DOHH2 (cell line): ENCODE data around the gene TRPM2.

Experiments
- CTCF ChIP-seq: fragments of 200-600 bp; sonication (generic); IDR thresholded peaks from one replicate; pipeline ENCODE4 v1.5.1; 2014; ENCODE audit warnings: antibody characterized with exemption, mild to moderate bottlenecking, low read depth, low read length; ENCODE audit not compliant: poor library complexity, severe bottlenecking
- EZH2phosphoT487 ChIP-seq: fragments of 200-600 bp; sonication (generic); IDR thresholded peaks from 2 replicates; pipeline ENCODE4 v1.6.1; 2017; ENCODE audit warnings: borderline replicate concordance, mild to moderate bottlenecking, antibody characterized with exemption, low read length, moderate library complexity, mixed read lengths

DNA sequence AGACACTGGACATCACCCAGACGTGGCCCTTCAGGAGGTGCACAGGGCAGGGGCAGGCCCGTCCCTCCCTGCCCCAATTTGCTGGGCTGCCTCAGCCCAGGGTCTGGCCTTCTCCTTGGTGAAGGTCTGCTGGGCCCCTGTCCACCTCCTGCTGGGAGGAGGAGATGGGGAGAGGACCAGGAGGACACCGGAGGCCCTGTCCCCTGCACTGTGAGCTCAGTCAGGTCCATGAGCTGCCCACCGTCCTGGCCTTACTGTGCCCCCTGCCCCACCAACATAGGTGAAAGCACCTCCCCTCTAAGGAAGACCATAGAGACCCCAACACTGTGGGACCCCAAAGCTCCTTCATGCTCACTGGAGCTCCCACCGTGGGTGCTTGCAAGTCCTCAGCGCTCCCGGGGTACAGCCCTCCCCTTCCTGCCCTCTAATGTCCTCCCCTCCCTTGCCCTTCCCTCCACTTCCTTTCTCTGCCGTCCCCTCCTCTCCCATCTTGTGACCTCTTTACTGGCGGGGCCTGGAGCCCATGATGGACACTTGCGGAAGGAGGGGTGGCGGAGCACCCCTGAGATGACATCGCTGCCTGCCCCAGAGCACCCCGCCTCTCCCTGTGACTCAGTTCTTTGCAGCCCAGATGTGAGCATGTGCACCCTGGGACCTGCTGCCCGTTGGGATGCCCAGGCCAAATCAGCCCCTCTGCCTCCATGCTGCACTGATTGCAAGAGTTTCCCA lies 106.5 kb downstream of the TRPM2 start:
- TF ChIP-seq CTCF: no peak
- TF ChIP-seq EZH2phosphoT487: no peak
